H54 (cell line): ENCODE measurements around the gene FKRP.

Source experiments
- DNase-seq: peaks from one replicate; pipeline ENCODE4 v3.0.0; 2011; ENCODE audit warnings: low spot score, mixed read lengths; ENCODE audit not compliant: insufficient read length
- FAIRE-seq: peaks from 3 replicates; lab custom pipeline; 2011; peaks lifted over from hg19 to GRCh38; lab: Jason Lieb, UNC
- POLR2A ChIP-seq: IDR thresholded peaks from 2 replicates; pipeline ENCODE4 v1.6.1; 2011; ENCODE audit warnings: low read depth, mild to moderate bottlenecking, low read length

Gene FKRP

DNA sequence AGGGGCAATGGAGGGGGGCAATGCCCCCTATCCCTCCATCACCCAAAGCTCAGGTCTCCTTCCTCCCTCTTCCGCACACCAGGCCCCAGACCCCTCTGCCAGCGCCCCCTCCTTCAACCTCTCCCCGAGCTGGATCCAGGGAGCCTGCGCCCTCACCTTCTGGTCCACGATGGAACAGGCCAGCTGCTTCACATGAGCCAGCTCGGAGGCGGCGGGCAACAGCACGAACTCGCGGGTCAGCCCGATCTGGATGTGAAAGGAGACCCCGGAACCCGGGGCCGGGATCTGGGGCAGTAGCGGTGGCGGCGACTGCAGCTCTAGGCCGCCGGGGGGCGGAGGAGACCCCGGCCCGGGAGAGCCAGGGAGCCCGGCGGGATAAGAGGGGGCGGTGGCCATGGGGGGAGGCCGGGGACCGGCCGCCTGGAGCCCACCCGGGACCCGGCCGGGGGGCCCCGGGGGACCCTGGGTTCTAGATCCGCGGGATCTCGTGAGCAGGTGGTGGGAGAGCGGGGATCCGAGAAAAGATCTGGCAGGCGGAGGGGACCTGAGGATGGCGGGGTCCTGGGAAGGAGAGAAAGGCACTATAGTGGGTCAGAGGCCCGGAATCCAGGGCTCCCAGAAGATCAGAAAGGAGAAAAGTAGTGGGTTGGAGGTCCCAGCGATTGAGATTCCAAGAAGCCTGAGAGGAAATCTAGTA is 29.7 kb upstream of the FKRP start:
- FAIRE-seq (no peak), DNase-seq (no peak)
- no peak for TF ChIP-seq POLR2A

DNA sequence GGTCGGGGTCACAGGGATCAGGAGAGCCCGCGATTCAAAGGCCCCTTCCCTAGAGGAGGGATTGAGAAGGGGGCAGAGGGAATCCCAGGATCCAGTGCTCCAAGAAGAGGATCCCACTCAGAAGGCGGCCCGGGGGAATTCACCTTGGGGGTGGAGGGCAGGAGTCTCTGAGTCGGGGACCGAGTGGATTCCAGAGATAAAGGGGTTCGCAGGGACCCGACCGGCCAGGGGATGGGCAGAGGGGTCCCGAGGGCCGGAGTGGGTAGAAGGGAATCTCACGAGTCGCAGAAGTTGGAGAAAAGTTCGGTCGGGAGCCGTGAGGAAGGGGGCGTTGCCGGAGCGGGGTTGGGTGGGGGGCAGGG is 29.2 kb upstream of the FKRP start:
- DNase-seq: no peak
- TF ChIP-seq POLR2A: no peak
- no peak for FAIRE-seq

DNA sequence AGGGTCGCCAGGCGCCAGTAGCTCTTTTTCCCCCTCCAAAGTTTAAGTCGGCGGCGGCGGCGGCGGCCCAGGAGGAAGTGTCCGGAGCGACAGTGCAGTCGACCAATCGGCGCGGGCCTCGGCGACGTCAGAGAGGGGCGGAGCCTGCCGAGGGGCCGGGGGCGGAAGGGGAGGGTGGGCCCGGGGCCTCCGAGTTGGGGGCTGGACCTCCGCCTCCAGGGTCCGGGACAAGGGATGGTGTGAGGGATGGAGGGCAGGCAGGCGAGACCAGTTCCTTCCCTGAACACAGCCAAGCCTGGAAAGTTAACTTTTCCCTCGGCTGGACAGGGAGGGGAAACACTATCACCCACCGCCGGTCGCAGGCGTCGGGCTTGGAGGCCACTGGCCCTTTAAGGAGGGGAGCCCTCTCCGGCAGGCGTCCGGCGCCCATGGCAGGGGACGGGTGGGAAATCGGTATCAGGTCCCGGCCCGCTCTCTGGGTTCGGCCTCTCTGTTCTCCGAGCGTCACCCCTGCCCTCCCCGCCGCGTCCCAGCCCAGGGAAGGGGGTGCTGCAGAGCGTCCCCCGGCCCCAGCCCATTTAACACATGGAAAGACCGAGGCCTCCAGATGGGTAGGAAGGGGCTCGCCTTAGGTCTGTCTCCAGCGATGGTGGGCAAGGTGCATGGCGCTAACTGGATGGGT is 28.7 kb upstream of the FKRP start, which contains the start of gene PRKD2:
TSS of gene PRKD2 (minus strand) at position 81 of the 682 bp plus-strand sequence. CDS start 744 bp downstream, outside the sequence.
- FAIRE-seq (no peak), DNase-seq (peak; percentile 62)
- TF ChIP-seq POLR2A: no peak

DNA sequence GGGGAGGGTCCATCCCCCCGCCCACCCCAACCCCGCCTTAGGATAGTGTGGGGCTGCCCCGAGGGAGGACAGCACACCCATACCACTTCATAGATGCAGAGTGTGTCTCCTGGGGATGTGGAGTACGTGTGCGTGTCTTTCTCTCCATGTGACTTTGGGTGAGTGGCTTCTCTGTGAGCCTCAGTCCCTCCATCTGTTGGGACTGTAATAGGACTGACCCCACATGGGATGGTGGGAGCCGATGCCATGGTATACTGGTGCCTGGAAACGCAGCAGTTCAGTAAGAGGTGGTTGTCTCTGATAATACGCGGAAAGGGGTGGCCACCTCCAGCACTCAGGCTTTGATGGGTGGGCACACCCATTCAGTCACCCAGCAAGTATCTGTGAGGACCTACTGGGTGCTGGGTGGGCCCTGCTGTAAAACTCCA is 28.1 kb upstream of the FKRP start:
- DNase-seq: no peak
- no peak for FAIRE-seq
- TF ChIP-seq POLR2A: no peak

DNA sequence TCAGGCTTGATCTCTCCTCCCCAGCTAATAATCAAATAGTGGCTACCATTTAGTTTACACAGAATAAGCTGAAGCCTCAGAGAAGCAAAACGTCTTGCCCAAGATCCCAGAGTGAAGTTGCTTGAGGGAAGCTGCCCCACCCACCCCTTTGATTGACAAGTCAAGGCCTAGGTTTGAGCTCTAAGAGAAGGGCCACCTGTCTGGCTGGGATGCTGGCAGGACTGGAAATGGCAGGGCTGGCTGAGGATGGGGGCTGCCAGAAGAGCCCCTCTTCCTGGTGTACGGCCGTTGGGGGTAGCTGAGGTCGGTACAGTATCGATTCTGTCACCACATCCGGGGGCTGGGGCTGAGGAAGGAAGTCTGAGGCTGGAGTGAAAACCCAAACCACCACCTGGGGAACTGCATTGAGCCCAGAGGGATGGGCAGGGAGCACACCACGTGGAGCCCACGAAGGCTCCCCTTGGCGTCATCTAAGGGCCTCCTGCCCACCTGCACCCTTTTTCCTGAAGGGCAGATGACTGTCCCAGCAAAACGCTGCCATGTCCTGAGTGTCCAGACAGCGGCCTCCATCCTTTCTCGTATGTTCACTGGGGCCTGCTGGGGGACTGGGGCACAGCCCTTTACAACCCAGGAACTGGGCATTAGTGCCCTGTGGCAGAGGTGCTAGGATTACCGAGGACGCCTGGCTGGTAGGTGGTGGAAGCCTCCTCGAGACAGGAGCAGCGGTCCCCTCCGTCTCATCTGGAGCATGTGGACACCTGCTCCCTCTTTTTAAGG is 27.5 kb upstream of the FKRP start:
- DNase-seq: no peak
- no peak for FAIRE-seq
- no peak for TF ChIP-seq POLR2A

DNA sequence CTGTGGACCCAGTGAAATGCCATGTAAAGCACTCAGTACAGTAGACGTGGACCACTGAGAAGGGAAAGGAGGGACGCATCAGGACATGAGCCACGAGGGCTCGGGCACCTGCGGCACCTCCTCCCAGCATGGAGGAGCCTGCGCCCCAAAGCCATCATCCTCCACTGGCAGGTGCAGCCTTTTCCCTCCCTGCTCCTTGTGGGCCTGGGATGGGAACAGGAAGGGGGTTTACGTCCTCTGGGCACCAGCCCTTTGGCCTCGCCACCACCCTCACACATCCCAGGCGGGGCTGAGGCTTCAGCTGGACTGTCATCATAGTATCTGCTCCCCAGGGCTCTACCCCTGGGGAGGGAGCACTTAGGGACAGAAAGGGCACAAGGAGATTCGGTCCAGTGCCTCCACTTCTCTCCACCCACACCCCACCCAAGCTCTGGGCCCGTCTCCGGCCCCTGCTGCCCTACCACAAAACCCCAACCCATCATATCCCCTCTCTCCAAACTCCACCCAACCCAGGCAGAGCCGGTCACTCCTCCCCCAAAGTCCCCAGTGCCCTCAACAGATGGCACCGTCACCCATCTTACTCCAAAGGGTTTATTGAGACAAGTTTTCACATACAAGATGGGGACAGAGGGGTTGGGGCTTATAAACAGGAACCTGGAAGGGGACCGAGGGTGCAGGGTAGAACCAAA is 26.8 kb upstream of the FKRP start:
- FAIRE-seq: no peak
- no peak for TF ChIP-seq POLR2A
- no peak for DNase-seq

DNA sequence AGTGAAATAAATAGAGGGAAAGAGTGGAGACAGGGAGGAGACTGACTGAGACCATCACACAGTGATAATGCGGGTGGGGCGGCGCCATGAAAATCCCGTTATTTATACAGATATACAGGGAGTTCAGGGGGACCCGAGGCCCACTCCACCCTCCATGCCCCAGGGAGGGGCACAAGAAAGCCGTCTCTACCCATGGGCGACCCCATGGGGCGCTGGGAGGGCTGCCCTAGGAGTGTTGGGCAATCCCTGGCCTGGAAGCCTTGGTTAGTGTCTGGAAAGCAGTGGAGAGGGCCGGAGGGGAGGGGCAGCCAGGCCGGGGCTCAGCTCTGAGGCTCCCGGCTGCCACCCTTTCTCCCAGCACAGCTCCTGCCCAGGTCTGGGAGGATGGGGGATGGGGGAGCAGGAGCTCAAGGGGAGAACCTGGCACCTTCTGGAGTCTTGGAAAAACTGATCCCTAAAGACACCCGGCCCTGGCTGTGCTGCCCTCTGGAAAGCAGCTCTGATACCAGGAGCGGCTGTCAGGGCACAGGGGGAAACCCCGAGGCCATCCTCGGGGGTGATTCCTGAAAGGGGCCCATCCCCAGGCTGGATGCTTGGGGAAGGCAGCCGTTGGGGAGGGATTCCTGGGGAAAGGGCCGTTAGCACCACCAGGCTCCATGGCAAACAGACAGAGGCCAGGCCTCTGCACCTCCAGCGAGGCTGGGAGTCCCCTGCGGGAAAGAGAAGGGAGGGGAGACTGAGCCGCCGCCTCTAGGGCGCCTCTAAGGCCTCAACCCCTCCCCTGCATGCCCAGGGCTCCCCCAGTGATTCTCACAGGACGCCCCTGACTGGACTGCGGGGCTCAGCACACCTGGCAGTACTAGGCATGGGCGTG is 26.0 kb upstream of the FKRP start:
- DNase-seq (no peak), FAIRE-seq (no peak)
- no peak for TF ChIP-seq POLR2A

DNA sequence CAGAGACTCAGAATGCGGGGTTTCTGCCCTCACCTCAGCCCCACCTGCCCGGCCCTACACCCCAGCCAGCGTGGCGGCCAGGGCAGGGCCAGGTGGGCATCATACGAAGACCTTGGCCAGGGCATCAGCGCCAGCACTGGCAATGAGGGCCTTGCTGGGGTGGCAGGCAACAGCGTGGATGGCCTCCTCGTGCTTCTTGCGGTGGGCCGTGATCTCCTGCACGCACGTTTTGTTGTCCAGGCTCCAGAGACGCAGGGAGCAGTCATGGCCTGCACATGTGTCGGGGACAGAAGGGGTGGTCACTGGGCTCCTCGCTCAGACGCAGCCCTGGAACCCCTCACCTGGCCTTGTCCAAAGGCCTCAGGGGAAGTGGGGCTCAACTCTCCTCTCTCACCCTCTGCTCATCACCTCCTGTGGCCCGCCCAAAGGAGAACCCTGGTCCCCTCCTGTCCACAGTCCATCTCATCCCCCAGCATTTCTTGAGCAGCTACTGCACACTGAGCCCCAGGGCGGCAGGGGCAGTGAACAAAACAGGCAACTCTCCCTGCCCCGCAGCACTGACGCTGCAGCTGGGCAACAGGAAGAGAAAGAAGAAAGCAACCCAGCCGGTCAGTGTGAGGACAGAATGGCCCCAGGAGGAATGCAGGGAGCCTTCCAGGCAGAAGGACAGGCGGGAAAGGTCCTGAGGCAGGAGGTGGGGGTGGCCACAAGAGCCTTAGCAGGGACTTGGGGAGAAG is 25.2 kb upstream of the FKRP start:
- TF ChIP-seq POLR2A: no peak
- FAIRE-seq: no peak
- DNase-seq: no peak

DNA sequence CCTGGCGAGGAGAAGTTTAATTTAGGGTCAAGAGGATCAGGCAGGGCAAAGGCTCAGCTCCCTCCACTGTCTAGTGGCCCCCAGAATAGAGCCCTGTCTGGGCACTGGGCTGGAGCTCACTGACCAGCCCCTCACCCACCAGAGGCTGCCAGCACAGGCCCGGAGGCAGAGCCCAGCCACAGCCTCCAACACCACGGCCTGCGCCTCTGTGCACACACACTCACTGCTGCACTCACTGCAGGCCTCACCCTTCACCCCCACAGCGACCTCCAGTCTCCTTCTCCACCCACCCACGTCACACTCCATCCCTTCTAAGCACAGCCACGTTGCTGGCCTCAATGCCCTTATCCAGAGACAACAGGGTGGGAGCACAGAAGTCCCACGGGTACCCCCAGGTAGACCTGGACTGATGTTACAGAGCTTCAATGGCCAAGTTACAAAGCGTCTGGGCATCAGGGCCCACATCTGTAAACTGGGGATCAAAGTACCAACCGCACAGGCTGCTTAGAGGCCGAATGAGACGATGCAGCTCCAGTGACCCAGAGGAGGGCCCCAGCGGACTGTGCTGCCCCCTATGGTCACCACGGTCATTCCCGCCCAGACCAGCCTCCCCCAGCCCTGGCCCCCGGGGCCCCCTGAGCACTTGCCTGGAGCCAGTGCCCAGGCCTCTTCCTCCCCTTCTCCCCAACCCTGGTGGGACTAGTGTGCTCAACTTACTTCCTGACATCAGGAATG is 24.4 kb upstream of the FKRP start:
- no peak for FAIRE-seq
- no peak for TF ChIP-seq POLR2A
- DNase-seq: no peak

DNA sequence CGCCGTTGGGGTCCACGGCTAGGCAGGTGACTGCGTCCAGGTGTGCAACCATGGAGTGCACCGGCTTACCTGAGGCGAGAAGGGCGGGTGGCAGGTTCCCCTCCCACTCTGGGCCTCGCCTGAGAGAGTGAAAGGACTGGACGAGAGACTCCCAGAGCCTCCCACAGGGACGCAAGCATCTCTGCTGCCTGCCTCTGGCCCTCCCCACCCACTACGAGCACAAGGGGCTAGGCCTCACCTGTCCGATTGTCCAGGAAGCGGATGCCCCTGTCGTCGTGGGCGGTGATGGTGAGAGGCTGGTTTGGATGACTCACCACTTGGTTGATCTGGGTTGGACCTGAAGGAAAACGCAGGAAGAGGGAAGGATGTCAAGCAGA is 23.9 kb upstream of the FKRP start:
- no peak for DNase-seq
- no peak for TF ChIP-seq POLR2A
- no peak for FAIRE-seq

DNA sequence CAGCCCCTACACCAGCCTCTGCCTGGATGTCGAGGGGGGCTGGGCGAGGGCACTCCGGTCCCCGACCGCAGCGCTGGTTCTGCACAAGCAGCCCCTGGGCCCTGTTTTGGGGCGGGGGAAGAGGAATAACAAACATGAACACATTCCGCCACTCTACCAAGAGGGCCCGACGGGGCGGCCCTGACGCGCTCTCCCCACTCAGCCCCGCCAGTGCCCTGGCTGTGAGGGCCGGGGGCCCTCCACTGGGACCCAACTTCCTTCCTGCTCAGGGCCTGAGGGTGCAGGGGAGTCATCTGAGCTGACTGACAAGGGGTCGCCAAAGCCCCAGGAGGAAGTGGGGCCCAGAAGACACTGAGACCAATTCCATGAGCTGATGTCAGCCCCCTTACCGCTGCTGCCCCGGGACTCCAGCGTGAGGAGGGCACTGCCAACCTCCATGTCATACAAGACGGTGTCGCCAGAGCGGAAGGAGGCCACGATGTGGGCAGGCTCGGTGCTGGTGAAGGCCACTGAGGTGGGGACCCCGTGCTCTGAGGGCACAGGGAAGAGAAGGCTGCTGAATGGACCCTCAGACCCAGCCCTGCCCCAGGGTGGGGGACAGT is 23.3 kb upstream of the FKRP start:
- DNase-seq (no peak), FAIRE-seq (no peak)
- no peak for TF ChIP-seq POLR2A
